HG03039 (cell line): ENCODE results near the gene FBXW7.

Experiments
- ATAC-seq: cut with Tn5 transposase; IDR thresholded peaks from one replicate; pipeline ENCODE4 v1.9.1; 2021; ENCODE audit warnings: mild to moderate bottlenecking, moderate library complexity; ENCODE audit not compliant: unreplicated experiment

The FBXW7 gene

GRCh38 chr4:152296386-152296785, 239.5 kb downstream of the FBXW7 start:
- ATAC-seq = no peak

GRCh38 chr4:152294765-152295164, 241.1 kb downstream of the FBXW7 start:
- ATAC-seq = no peak

GRCh38 chr4:152294331-152294730, 241.6 kb downstream of the FBXW7 start:
- ATAC-seq = no peak

GRCh38 chr4:152293527-152293926, 242.4 kb downstream of the FBXW7 start:
- ATAC-seq = no peak

- no peak for ATAC-seq
Measured at GRCh38 chr4:152290366-152290921, 245.4 kb downstream of the FBXW7 start.

GRCh38 chr4:152289941-152290340, 246.0 kb downstream of the FBXW7 start:
- no peak for ATAC-seq

GRCh38 chr4:152289541-152289940, 246.4 kb downstream of the FBXW7 start:
- ATAC-seq = no peak

GRCh38 chr4:152283801-152284470, 252.0 kb downstream of the FBXW7 start:
- ATAC-seq = no peak

- ATAC-seq = no peak
Measured at GRCh38 chr4:152281822-152282221, 254.1 kb downstream of the FBXW7 start.

GRCh38 chr4:152281211-152281610, 254.7 kb downstream of the FBXW7 start:
- no peak for ATAC-seq

GRCh38 chr4:152279234-152279566, 256.7 kb downstream of the FBXW7 start:
- ATAC-seq = no peak

- peak; percentile 44 for ATAC-seq
Measured at GRCh38 chr4:152278505-152279233, 257.2 kb downstream of the FBXW7 start.

- peak; percentile 31 for ATAC-seq
Measured at GRCh38 chr4:152278172-152278504, 257.8 kb downstream of the FBXW7 start.

- ATAC-seq = no peak
Measured at GRCh38 chr4:152277333-152277732, 258.6 kb downstream of the FBXW7 start.

- ATAC-seq = no peak
Measured at GRCh38 chr4:152273343-152273742, 262.5 kb downstream of the FBXW7 start.
